T-helper 2 cell treated with Interferon-gamma antibody and Interleukin-4, amounts not matched to agents 100 ng/mL and 5 ng/mL, for 36 hours (primary cell): ENCODE results near the gene TMCO4. TPM values are rescaled to one million over a fixed set of nuclear protein-coding genes. Genes with fewer than 3 reads are reported as not detected.

Experiments
- intact Hi-C: fragments of 100-400 bp; cut with micrococcal nuclease; formaldehyde crosslinking; loops from one replicate; pipeline ENCODE4 v1.15.1; 2023
- total RNA-seq: library from RNA; stranded (reverse); gene quantifications from 2 replicates; pipeline ENCODE4 v1.2.3, GENCODE V29; 2022

The TMCO4 gene
- total RNA-seq, 1 donor from 2014 or later, result 14.7 TPM

GRCh38 chr1:19780267-19780877 lies 19.3 kb downstream of the TMCO4 start:
- intact Hi-C loops, result no loop called here

- intact Hi-C loops, result no loop called here
These were observed 22.8 kb downstream of the TMCO4 start for GRCh38 chr1:19776933-19777332.

GRCh38 chr1:19776287-19776686 lies 23.4 kb downstream of the TMCO4 start:
- intact Hi-C loops, result no loop called here

GRCh38 chr1:19775831-19776230 lies 23.9 kb downstream of the TMCO4 start:
- intact Hi-C loops, result no loop called here

- intact Hi-C loops, result no loop called here
These were observed 24.4 kb downstream of the TMCO4 start for GRCh38 chr1:19775317-19775716.

DNA sequence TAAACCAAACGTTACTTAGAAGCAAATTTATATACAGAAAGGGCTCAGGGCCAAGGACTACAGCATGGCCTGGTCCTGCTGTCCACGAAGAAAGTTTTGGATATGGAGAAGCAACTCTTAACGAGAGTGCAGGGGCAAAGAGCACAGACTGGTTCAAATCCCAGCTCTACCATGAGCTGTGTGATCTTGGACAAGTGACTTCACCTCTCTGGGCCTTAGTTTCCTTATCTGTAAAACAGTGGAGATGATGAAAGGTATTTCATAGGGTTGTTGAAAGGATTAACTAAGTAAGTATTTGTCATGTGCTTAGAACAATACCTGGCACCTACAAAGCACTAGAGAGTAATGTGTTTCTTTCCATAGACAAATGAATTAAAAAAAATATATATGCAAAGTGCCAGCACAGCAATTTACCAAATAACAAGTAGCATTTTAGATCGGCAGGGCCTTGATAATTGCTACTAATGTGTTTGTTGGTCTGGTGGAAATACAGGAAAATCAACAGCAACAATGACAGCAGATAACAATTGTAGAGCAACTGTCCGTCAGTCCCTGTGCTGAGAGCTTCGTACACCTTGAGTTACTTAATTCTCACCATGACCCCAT lies 25.4 kb downstream of the TMCO4 start:
- intact Hi-C loops, result no loop called here

DNA sequence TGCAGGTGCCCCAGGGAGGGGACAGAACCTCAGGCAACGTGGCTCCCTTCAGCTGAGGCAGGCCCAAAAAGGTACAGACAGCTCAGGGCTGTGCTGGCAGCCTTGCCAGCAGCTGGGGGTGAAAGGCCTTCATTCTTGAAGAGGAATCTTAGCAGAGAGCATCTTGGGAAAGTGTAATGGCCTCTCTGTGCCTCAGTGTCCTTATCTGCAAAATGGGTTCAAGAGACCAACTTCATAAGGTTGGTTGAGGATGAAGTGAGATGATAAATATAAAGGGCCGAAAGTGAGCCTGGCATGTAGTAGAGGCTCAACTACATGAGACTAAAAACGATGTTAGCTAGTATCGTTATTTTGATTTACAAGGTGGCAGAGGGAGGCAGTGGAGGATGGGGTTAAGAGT lies 26.2 kb downstream of the TMCO4 start:
- intact Hi-C loops, result no loop called here

DNA sequence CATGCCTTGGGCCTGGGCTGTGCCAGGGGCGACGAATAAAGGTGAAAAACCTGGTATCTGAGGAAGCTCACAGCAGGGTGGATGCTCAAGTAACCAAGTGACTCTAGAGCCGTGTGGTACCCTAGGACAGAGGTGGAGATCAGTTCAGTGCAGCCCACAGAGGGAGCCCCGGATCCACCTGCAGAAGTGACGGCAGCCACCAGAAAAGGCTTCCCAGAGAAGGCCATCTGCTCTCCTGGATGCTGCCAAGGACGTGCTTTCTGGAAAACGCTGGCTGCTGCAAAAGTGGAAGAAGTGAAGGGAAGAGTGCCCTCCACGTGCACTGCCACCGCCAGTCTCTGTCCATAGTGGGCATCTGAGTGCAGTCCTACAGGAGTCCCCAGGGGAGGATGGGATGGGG lies 27.7 kb downstream of the TMCO4 start:
- intact Hi-C loops, result no loop called here

GRCh38 chr1:19771350-19771749 lies 28.4 kb downstream of the TMCO4 start:
- intact Hi-C loops, result no loop called here

- intact Hi-C loops, result no loop called here
These were observed 29.1 kb downstream of the TMCO4 start for GRCh38 chr1:19770436-19771190.

GRCh38 chr1:19769211-19769932 lies 30.3 kb downstream of the TMCO4 start:
- intact Hi-C loops, result no loop called here

DNA sequence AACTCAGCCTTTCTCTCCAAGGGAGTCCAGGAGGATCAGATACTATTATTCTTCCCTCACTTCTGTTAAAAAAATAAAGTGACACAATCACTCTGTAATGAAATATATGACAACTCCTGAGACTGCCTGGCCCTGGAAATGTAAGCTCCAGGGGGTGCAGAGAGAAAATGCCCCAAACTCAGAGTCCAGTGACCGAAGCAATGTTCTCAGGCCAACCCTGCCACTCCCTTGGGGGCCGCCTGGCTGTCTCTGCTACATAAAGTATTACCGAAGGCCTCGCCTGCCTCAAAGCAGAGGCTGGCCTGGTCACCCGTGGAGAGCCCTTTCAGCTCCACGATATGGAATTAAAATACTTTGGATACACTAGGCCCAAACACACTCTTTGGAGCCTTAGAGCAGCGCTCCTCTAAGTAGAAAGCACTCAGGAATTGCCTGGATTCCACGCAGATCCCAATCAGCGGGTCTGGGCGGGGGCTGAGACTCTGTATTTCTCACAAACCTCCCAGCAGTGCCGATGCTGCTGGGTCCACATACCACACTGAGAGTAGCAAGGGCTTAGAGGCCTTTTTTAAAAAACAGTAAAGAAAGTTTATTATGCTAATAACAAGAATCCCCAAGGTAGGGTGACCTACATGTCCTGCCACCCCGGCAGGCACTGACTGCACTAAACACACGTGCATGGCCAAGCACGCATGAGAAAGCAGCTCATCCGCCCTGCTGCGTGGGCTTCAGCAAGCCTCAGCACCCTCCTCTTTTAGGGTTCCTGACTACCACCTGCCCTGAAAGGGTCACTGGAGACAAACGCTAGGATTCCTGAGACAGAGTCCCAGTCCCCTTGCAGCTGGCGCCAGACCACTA lies 31.1 kb downstream of the TMCO4 start:
- intact Hi-C loops, result no loop called here

GRCh38 chr1:19765623-19766022 lies 34.1 kb downstream of the TMCO4 start:
- intact Hi-C loops, result no loop called here

DNA sequence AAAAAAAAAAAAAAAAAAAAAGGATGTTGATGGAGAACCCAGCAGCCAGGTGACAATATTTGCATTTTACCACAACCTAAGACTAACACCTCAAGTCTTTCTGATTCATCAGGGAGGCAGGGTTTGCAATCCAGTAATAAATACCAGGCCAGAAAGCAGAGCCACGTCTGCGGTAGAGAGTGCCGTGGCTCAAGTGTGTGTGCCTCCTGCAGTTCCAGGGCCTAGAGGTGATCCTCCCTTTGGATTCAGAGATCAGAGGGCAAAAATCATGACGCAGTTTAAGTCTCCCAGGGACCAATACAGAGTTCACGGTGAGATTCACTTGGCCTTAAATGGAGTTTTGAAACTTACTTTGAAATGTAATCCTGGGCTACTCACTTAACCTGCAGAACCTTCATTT lies 34.9 kb downstream of the TMCO4 start:
- intact Hi-C loops, result no loop called here

- intact Hi-C loops, result no loop called here
These were observed 37.4 kb downstream of the TMCO4 start for GRCh38 chr1:19762175-19762779.

- intact Hi-C loops, result no loop called here
These were observed 40.0 kb downstream of the TMCO4 start for GRCh38 chr1:19759740-19760089.

GRCh38 chr1:19758227-19758830 lies 41.4 kb downstream of the TMCO4 start:
- intact Hi-C loops, result no loop called here

GRCh38 chr1:19757641-19758040 lies 42.1 kb downstream of the TMCO4 start:
- intact Hi-C loops, result no loop called here

GRCh38 chr1:19756480-19756879 lies 43.2 kb downstream of the TMCO4 start:
- intact Hi-C loops, result no loop called here

GRCh38 chr1:19754482-19754881 lies 45.2 kb downstream of the TMCO4 start:
- intact Hi-C loops, result no loop called here
